ENCODE data around the gene PLCD1. TPM values are rescaled to one million over a fixed set of nuclear protein-coding genes. Genes with fewer than 3 reads are reported as not detected.

The PLCD1 gene
- total and polyA plus RNA-seq, 2 donors (not counting 1 experiment from before 2014, with no cell fraction given) = 8.2 to 47.2 TPM

- H3K9me3 ChIP-seq (ENCODE audit: control insufficient read depth, insufficient read depth, low read depth, low read length) = no peaks in the 10 kb centered on the region
- no peaks in the 10 kb centered on the region for H3K27me3 ChIP-seq (ENCODE audit: control insufficient read depth, insufficient read depth, low read length)
- H3K4me1 ChIP-seq (ENCODE audit: control insufficient read depth, extremely low read depth, insufficient read depth, low read length) = peaks cover 9% of the 10 kb centered on the region
- no peak overlapping the region for H3K4me3 ChIP-seq (replicated peaks in 1 of 4; ENCODE audit: control extremely low read depth in 1 of 4, insufficient read depth in 1 of 4, low read depth in 3 of 4, low read length in 4 of 4)
- H3K27ac ChIP-seq (ENCODE audit: insufficient read depth, low read length) = no peak overlapping the region
- H2AFZ ChIP-seq (ENCODE audit: low read length) = no peak overlapping the region
- H4K20me1 ChIP-seq (ENCODE audit: control insufficient read depth, extremely low read depth, insufficient read depth, low read length) = no peaks in the 10 kb centered on the region
- TF ChIP-seq EZH2 (IDR thresholded peaks at IDR 0.05; ENCODE audit: low read length, missing control alignments) (no peak), CTCF (conservative IDR thresholded peaks at IDR 0.05 in 1 of 2, IDR thresholded peaks at IDR 0.05 in 1 of 2; ENCODE audit: low read depth in 1 of 2, low read length in 2 of 2) (peak; percentile 74 to 97)
- no peaks in the 10 kb centered on the region for H3K79me2 ChIP-seq (ENCODE audit: control insufficient read depth, insufficient read depth, low read length)
- no peak overlapping the region for H3K4me2 ChIP-seq (ENCODE audit: extremely low read depth, insufficient read depth, low read length)
- DNase-seq (ENCODE audit: low read depth in 2 of 2) = peak; percentile 71 to 74
- no peak overlapping the region for H3K9ac ChIP-seq (ENCODE audit: insufficient read depth, low read length)
- H3K36me3 ChIP-seq (ENCODE audit: control insufficient read depth, insufficient read depth, low read length) = peaks cover 3% of the 10 kb centered on the region
Observed at GRCh38 chr3:37996785-37997301, 32.6 kb downstream of the PLCD1 start.

GRCh38 chr3:37995652-37996641, 33.5 kb downstream of the PLCD1 start:
- TF ChIP-seq CTCF (conservative IDR thresholded peaks at IDR 0.05 in 1 of 2, IDR thresholded peaks at IDR 0.05 in 1 of 2; ENCODE audit: low read depth in 1 of 2, low read length in 2 of 2) (no peak), EZH2 (IDR thresholded peaks at IDR 0.05; ENCODE audit: low read length, missing control alignments) (no peak)
- DNase-seq (ENCODE audit: low read depth in 2 of 2) = no peak

GRCh38 chr3:37994639-37994972, 34.8 kb downstream of the PLCD1 start:
- H3K36me3 ChIP-seq (ENCODE audit: control insufficient read depth, insufficient read depth, low read length) = peaks cover 2% of the 10 kb centered on the region
- no peaks in the 10 kb centered on the region for H3K9me3 ChIP-seq (ENCODE audit: control insufficient read depth, insufficient read depth, low read depth, low read length)
- H3K27me3 ChIP-seq (ENCODE audit: control insufficient read depth, insufficient read depth, low read length) = no peaks in the 10 kb centered on the region
- peaks cover 9% of the 10 kb centered on the region for H3K4me1 ChIP-seq (ENCODE audit: control insufficient read depth, extremely low read depth, insufficient read depth, low read length)
- peak overlapping the region; percentile 23 to 83 (median 59) for H3K4me3 ChIP-seq (replicated peaks in 1 of 4; ENCODE audit: control extremely low read depth in 1 of 4, insufficient read depth in 1 of 4, low read depth in 3 of 4, low read length in 4 of 4)
- no peak for DNase-seq (ENCODE audit: low read depth in 2 of 2)
- H2AFZ ChIP-seq (ENCODE audit: low read length) = peak overlapping the region; percentile 85
- H3K4me2 ChIP-seq (ENCODE audit: extremely low read depth, insufficient read depth, low read length) = peak overlapping the region; percentile 88
- peak overlapping the region; percentile 59 for H3K27ac ChIP-seq (ENCODE audit: insufficient read depth, low read length)
- no peaks in the 10 kb centered on the region for H3K79me2 ChIP-seq (ENCODE audit: control insufficient read depth, insufficient read depth, low read length)
- H3K9ac ChIP-seq (ENCODE audit: insufficient read depth, low read length) = no peak overlapping the region
- H4K20me1 ChIP-seq (ENCODE audit: control insufficient read depth, extremely low read depth, insufficient read depth, low read length) = no peaks in the 10 kb centered on the region
- no peak for TF ChIP-seq CTCF (conservative IDR thresholded peaks at IDR 0.05 in 1 of 2, IDR thresholded peaks at IDR 0.05 in 1 of 2; ENCODE audit: low read depth in 1 of 2, low read length in 2 of 2)
- no peak for TF ChIP-seq EZH2 (IDR thresholded peaks at IDR 0.05; ENCODE audit: low read length, missing control alignments)

More at GRCh38 chr3:37995652-37996641, 33.5 kb downstream of the PLCD1 start:
- Histone ChIP-seq H2AFZ (ENCODE audit: low read length) (no peak overlapping the region), H3K9me3 (ENCODE audit: control insufficient read depth, insufficient read depth, low read depth, low read length) (no peaks in the 10 kb centered on the region), H3K4me3 (replicated peaks in 1 of 4; ENCODE audit: control extremely low read depth in 1 of 4, insufficient read depth in 1 of 4, low read depth in 3 of 4, low read length in 4 of 4) (no peak overlapping the region), H4K20me1 (ENCODE audit: control insufficient read depth, extremely low read depth, insufficient read depth, low read length) (no peaks in the 10 kb centered on the region), H3K4me1 (ENCODE audit: control insufficient read depth, extremely low read depth, insufficient read depth, low read length) (peaks cover 9% of the 10 kb centered on the region), H3K79me2 (ENCODE audit: control insufficient read depth, insufficient read depth, low read length) (no peaks in the 10 kb centered on the region), H3K27me3 (ENCODE audit: control insufficient read depth, insufficient read depth, low read length) (no peaks in the 10 kb centered on the region), H3K4me2 (ENCODE audit: extremely low read depth, insufficient read depth, low read length) (no peak overlapping the region), H3K36me3 (ENCODE audit: control insufficient read depth, insufficient read depth, low read length) (peaks cover 3% of the 10 kb centered on the region), H3K9ac (ENCODE audit: insufficient read depth, low read length) (no peak overlapping the region), H3K27ac (ENCODE audit: insufficient read depth, low read length) (no peak overlapping the region)
